ENCODE data around the gene PTGIR.

DNA sequence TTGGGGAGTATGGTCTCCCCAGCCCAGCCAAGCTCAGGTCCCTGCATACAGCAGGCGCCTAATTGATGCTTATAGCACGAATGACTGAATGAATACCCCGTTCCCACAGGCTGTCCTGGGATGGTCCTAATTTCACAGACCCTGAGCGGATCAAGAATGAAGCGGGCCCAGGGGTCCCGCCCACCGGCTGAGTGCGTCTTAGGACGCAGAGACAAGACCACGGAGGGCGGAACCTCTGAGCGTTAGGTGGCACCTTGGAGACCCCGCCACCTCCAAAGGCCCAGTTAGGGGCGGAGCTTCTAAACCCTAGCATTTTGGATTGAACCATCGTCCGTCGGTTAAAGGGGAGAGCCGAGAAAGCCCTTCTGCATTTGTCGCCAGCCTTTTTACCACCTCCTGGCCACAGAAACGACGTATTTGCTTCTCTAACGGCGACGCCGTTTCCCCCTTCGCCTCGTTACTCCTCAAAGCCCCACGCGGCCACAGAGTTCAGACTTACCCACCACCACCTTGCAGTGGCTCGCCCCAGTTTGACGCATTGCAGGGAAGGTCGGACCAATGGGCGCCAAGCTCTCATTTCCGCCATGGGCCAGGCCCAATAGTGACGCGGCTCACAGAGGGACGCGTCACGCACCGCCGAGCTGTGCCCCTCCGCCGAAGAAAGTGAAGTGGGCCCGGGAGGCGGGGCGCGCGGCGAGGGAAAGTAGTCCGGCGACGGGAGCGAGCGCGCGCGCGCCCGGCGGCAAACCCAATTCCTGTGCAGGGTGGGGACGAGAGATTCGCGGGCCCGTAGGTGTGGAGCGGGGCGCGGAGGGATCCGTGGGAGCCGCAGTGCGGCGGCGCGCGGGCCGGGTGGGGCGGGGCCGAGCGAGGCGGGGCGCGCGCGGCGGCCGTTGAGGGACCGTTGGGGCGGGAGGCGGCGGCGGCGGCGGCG lies 24.2 kb downstream of the PTGIR start:
- TF ChIP-seq, protein P1, sequence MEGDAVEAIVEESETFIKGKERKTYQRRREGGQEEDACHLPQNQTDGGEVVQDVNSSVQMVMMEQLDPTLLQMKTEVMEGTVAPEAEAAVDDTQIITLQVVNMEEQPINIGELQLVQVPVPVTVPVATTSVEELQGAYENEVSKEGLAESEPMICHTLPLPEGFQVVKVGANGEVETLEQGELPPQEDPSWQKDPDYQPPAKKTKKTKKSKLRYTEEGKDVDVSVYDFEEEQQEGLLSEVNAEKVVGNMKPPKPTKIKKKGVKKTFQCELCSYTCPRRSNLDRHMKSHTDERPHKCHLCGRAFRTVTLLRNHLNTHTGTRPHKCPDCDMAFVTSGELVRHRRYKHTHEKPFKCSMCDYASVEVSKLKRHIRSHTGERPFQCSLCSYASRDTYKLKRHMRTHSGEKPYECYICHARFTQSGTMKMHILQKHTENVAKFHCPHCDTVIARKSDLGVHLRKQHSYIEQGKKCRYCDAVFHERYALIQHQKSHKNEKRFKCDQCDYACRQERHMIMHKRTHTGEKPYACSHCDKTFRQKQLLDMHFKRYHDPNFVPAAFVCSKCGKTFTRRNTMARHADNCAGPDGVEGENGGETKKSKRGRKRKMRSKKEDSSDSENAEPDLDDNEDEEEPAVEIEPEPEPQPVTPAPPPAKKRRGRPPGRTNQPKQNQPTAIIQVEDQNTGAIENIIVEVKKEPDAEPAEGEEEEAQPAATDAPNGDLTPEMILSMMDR (conservative IDR thresholded peaks at IDR 0.05; ENCODE audit: low read length): no peak
- no peak for TF ChIP-seq EZH2phosphoT487 (IDR thresholded peaks at IDR 0.05; ENCODE audit: borderline replicate concordance)
